NCI-H2081 treated with DMSO at 0.1 percent for 48 hours (cell line): ENCODE measurements around the gene RIMS1.
"Not testable (repeated sequence)": the region's sequence is repeated elsewhere in the genome, so short reads cannot be mapped to it uniquely, and the experiment has no call there.

Experiments
- DNase-seq: peaks from one replicate; lab custom pipeline; 2025; lab: John Stamatoyannopoulos, UW

Gene RIMS1

DNA sequence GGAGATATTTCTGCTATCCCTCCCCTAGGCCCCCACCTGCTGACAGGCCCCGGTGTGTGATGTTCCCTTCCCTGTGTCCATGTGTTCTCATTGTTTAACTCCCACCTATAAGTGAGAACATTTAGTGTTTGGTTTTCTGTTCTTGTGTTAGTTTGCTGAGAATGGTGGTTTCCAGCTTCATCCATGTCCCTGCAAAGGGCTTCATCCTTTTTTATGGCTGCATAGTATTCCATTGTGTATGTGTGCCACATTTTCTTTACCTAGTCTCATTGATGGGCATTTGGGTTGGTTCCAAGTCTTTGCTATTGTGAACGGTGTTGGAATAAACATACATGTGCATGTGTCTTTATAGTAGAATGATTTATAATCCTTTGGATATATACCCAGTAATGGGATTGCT lies 448.9 kb downstream of the RIMS1 start:
- not testable (repeated sequence) for DNase-seq

DNA sequence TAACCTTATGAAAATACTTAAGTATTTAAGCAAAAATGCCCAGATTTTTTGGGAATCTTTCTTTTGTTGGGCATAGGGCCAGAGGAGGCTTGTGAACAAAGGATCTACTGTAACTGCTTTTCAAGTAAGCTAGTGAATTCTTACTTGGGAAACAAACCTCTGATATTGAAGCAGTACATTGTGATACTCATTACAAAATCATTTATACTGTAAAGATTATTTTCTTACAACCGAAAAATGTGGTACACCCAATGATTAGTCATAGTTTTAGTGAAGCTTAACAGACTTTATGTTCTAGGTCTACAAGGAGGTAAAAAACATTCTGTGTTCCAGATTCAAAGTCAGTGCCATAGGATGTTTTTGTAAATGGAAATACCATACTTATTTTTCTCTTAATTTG lies 462.6 kb downstream of the RIMS1 start:
- no peak for DNase-seq

DNA sequence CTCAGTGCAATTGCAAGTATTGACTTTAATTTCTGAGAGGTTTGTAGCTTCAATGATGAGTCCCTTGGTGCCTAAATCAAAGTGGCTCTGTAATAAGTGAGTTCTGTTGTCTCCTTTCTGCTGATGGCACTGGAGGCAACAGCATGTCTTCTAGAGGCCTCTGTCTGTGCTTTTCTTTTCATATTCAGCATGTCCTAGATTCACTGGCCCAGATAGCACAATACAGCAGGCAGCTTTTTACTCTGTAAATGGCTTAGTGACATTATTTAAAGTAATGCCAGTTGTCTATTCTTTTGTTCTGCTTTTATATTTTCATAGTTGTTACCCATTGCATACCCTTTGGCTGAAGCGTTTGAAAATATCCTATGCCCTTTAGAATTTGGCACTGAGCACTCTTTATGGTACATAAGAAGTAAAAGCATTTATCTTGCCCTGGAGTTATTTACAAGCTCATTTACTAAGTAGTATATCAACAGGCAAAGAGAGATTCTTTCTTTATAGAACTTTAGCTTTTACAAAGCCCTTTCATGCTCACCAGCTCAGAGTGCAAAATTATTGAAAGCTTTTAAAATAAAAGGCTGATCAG lies 464.0 kb downstream of the RIMS1 start:
- no peak for DNase-seq

DNA sequence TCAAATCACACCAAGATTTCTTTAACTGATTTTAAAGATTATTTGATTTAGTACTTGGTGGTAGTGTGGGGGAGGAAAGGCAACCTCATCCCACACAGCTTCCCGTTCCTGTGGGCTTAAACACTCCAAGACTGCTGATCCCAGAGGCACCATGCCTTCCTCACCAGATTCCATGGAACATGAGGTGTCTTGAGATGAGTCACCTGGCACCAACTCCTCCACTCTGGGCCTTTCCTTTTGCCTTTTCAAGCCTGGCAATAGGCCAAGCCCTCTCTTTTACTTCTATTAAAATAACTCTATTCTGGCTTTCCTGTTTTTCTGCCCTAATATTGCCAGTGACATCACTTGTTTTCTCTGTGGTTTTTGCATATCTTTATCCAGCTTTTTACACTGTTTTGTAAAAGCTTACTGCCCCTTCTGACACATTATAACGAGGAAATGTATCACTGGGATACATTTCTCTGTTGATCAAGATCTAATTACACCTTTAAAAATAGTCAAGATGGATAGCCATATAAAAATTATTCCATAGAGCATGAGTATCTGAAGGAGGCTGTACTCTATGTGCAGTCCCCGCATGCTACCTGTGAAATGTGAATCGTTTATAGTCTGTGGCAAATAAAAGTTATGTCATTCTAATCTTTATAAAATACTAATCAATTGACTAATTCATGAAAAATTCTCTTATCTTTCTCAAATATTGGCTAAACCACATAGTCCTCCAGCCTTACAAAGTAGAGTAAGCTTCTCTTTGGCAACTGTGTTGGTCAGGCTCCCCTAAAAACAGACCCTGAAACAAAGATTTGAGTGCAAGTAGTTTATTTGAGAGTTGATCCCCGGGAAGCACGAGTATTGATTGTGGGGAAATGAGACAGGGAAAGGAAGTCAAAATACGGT lies 477.7 kb downstream of the RIMS1 start:
- no peak for DNase-seq

DNA sequence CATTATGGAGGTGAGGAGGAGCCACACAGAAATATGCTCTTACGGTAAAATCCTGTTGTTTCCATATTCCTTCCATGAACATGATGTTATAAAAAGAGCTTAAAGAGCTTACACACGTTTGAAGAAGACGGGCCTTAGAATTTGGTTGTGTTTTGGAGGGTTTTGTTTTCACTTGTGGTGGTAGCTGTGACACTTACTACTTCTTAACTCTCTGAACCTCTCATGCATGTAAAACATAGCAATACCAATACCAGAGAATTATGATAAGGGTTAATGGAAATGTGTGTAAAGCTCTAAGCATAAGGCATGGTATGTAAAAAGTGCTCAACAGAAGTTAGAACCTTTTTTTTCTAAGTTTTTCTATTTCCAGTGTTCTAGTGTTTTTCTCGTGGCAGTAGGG lies 479.4 kb downstream of the RIMS1 start:
- DNase-seq, result no peak

DNA sequence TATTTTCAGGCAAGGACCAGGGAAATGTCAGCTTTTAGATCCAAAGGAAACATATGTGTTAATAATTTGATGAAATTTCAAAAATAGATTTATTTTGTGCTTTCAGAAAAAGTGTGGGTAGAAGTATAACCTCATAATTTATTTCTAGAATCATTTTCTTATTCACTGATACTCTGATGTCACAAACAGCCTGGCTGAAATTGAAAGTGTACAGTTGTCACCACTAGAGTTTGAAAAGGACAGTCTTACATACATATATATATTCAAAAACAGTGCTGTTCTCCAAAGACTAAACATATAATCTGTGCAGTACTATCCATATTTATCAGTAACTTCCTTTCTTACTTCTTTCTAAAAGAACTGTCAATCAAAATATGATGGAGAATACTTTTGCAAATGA lies 481.1 kb downstream of the RIMS1 start:
- DNase-seq, result no peak

DNA sequence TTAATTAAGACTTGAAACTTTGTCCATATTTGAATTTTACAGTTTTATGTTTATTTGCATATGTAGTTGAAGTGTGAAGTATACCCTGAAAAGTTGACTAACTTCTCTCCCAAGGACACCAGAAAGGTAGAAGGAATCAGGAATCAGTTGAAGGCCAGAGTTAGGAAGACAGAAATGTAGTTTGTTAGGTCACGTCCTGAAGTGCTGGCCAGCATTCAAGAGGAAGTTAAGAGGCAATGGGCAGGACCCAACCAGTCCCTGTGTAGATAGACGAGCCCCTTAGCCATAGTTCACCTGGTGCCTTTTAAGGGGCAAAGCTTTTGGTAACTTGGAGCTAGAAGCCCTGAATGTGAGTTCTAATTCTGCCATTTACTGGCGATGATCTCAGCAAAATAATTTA lies 485.1 kb downstream of the RIMS1 start:
- DNase-seq, result no peak

DNA sequence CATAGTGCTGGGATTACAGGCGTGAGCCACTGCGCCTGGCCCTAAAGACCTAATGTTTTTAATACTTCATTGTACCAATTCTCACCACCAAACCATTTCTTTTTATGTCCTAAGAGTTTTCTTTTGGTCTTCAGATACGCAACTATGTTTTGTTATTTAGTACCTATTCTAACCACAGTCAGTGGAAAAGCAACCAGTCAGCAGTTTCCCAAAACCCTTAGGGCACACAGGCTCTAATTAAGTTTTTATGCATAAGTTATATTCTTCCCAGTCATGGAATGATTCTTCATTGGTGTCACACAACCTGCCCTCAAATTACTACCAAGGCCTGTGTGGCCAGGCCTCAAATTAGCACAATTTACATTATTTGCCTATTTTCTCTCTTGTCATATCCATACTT lies 487.8 kb downstream of the RIMS1 start:
- no peak for DNase-seq

DNA sequence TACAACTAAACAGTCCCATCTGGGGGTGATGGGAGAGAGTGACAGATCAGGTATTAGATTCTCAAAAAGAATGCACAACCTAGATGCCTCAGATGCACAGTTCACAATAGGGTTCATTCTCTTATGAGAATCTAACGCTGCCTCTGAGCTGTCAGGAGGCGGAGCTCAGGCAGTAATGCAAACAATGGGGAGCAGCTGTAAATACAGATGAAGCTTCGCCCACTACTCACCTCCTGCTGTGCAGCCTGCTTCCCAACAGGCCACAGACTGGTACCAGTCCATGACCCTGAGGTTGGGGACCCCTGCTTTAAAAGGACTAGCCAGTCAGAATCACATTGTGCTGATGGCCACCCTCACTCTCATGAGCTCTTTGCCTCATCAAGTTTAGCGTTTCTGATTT lies 488.5 kb downstream of the RIMS1 start:
- DNase-seq, result no peak

DNA sequence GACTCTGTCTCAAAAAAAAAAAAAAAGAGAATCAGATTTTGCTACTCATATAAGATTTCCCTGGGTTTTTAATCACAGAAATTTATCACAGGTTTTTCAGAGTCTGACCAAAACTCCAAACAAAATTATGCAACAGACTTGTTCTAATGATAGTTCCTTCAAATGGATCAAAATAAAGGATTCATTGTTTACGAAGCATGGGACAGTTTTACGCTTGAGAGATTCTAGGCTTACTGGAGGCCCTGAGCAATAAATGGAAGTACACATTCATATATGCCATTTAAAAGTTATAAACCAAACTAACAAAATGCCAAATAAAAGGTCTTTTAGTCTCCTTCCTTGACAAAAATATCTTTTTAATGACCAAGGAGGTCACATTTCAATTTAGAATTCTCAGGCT lies 490.4 kb downstream of the RIMS1 start:
- no peak for DNase-seq

DNA sequence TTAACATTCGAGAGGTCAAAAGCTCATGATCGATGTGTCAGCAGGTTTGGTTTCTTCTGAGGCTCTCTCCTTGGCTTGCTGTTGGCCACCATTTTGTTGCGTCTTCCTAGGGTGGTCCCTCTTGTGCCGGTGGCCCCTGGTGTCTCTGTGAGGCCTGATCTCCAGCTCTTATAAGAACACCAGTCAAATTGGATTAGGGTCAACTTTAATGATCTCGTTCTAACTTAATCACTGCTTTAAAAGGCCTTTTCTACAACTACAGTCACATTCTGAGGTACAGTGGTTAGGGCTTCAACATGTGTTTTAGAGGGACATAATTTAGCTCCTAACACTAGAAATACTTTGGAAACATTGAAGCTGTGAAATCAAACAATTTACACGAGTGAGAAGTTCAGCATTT lies 494.7 kb downstream of the RIMS1 start:
- DNase-seq, result no peak

DNA sequence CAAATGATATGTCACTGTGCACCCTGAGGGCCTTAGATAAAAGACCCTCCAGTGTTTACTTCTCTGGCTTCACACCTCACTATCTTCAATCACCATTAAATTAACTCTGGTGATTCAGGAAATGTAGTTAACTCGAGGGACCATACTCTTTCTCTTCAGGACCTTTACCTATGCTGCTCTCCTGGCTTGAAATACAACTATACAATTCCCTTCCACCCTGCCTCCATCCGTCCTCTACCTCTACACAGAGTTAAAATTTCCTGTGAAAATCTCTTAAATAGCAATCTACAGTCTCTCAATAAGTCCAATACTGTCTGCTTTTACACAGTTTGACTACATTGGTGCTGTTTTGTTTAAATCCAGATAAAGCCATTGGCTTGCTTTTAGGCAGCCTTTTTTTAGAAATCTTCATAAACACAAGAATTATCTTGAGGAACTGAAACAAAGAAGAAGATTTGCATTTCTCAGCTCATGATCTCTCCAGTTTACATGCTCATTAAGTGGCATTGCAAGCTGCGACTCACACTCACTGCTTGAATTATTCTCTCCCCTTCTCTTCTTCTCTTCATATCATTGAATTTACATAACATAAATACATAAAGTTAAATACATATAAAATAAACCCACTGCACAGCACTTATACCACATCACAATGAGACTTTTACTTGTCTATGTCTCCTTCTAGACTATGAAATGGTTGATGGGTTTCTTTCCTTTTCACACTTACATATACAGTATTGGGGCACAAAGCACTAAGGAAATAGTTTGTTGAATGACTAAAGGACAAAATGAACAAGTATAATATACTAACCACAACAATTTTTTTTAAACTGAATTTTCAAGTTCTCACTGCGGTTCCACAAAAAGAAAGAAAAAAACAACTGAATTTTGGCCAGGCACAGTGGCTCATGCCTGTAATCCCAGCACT lies 496.5 kb downstream of the RIMS1 start:
- no peak for DNase-seq

DNA sequence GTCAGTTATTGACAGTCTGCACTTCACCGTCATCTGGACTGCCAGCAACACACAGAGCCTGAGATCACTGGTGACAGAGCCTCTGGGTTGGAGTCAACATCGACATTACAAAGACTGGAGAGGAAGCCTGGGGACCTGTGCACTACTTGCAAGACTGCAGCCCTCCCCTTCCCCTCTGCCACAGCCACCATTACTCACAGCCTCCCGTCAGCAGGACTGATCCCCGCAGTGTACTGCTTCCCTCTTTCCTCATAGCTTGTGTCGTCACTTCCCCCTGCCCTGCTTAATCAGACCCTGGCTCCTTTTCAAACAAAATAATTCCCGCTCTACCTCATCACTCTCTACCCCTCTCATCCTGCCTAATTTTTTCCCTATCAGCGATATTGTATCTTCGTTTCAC lies 500.0 kb downstream of the RIMS1 start:
- no peak for DNase-seq

DNA sequence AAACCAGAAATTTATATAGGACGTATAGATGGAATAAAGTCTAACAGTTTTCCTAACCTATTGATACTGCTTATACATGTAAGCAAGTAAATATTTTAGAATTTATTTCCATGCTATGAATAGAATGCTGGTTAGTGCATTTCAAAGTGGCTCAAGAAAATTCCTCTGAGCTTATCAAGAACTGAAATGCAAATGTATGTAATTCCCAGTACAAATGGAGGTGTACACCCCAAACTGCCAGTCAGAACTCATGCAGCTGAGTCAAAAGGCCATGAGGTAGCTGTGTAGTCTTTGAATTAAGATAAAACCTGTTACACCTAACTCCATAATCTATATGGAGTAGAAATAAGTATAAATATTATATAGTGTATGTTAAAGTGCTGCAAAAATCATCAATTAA lies 503.3 kb downstream of the RIMS1 start:
- no peak for DNase-seq

DNA sequence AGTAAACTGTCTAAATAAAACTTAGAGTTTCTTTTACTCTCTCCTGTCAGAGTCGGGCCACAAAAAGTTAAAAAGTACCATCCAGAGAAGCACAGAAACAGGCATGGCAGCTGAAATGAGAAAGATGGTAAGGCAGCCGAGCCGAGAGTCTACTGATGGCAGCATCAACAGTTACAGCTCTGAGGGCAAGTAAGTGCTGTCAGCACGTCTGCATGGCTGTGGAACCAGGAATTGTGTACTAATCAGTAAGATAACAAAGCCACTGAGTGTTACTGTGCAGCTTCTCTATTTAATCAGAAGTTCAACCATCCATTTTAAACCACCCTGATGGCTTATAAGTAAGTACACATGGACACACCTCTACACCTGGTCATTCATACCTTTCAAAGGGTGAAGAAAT lies 504.2 kb downstream of the RIMS1 start:
- DNase-seq, result no peak

DNA sequence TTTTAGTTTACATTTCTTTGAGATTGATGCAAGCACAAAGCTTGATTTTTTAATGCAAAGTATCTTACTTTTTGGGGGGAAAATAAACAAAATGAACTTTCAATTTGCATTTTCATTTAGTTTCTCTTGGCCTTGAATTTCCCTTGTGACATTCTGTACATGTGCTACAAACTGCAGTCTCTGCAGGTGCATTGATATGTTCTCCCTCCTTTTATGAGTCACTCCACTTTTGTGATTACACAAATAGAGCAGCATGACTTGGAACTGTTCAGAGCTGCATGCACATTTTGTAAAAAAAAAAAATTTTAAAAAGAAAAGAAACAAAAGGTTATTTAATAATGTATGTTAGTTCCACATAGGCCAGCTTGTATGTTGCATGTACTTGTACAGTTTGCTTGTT lies 515.5 kb downstream of the RIMS1 start:
- DNase-seq, result no peak

DNA sequence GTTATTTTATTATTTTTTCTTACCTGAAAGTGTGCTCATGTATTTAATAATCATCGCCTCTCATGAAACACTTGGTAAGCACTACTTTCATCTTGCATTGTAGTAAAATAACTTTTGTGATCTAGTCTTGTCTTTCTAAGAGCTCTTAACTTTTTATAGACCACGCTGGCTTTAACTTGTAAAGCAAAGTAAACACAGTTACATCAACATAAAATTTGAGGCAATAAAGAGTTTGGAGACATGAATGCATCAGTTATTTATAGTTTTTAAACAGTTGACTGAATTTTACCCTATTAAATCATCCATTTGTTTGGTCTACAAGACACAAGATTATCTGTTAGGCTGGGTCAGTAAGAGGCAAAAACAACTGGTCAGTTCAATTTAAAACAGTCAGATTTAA lies 517.1 kb downstream of the RIMS1 start:
- no peak for DNase-seq

DNA sequence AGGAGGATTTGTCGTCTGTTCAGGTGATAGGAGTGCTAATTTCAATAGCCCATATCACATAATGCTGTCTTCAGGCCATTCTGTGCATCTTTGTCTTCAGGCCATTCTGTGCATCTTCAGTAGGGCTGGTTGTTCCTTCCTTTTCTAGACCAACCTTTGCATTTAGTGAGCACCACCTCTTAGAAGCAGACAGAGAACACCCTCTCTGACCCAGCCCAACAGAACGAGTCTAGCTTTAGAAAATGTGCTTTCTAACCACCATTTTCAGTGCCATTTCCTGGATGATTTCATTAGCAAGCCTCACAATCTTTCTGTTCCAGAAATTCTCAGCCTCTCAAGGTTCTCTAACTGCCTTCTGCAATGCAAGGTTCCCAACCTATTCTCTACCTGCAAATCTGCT lies 520.2 kb downstream of the RIMS1 start:
- DNase-seq, result no peak

DNA sequence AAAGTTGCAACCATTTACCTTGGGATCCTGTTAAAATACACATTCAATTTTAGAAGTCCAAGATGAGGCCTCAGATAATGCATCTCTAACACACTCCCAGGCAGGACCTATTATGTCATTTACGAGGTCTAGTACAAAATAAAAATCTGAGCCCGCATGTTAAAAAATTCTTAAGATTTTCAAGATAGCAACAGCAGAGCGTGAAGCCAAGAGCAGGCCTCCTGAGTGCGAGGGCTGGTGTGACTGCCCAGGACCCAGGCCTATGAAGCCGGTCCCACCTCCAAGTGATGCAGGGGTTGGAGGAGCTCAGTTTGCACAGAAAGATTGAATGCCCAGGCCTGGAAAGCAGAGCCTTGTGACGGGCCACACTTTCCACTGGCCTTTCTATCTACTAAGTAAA lies 524.4 kb downstream of the RIMS1 start:
- DNase-seq, result no peak

DNA sequence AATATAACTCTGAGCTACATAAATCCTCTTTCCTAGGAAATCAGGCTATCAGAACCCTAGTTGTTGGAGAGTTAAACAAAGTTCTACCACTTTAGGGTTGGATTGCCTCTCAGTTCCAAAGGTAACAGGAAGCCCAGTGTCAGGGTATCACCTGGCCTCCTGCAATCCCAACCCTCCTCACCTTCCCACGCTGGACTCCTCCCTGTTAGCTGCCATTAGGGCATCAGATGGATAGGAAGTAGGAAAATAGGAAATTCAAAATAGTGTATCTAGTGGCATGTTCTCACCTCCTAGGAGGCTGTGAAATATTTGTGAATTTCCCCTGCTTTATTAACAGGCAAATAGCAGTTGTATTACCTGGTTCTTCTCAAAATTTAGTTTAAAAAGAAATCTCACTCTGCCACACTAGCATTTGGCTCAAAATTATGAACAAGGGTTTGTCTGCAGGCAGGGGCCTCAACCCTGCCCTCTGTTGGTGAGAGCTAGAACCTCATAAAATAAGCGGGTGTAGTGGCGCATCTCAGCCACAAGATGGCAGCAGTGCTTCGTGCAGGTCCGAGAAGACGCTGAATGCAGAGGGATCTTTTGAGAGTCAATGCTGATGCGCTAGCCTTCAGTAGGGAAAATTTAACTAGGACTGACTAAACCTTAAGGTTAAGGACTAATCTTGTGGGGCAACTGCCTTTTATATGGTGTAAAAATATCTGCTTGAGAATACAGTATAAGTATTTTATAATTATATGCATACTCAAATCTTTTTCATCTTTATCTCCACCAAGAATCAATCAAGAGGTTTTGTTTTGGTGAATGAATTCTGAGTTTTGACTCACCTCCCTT lies 525.7 kb downstream of the RIMS1 start:
- peak; percentile 15 for DNase-seq

DNA sequence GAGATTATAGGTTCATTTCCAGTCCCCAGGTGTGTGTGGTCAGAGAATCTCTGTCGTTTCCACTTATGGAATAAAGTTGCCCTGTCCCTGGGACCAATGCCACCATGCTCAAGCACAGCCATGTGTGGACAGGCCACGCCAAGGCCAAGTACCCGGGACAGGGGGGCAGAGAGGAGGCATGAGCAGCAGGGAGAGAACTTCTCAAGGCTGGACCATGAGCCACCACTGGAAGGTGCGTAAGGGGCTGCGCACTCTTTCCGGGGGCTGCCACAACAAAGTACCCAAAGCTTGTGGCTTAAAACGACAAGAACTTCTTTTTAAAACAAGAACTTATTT lies 526.3 kb downstream of the RIMS1 start:
- no peak for DNase-seq

DNA sequence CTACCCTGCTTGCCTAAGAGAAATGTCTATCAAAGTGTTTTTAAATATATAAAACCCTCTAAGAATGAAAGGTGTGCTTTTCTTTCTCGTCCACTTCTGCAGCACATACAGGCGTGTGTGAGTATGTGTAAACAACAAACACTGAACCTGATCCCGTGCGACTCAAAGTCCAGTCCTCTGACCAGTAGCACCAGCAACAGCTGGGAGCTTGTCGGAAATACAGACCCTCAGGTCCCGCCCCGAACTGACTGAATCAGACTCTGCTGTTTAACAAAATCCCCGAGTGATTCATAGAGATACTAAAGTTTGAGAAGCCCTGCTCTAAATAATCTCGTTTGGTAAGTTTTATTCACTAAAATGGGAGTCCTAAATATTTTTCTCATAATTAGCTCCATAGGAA lies 527.5 kb downstream of the RIMS1 start:
- no peak for DNase-seq
